ENCODE data around the gene HIVEP3.

HIVEP3 gene

DNA sequence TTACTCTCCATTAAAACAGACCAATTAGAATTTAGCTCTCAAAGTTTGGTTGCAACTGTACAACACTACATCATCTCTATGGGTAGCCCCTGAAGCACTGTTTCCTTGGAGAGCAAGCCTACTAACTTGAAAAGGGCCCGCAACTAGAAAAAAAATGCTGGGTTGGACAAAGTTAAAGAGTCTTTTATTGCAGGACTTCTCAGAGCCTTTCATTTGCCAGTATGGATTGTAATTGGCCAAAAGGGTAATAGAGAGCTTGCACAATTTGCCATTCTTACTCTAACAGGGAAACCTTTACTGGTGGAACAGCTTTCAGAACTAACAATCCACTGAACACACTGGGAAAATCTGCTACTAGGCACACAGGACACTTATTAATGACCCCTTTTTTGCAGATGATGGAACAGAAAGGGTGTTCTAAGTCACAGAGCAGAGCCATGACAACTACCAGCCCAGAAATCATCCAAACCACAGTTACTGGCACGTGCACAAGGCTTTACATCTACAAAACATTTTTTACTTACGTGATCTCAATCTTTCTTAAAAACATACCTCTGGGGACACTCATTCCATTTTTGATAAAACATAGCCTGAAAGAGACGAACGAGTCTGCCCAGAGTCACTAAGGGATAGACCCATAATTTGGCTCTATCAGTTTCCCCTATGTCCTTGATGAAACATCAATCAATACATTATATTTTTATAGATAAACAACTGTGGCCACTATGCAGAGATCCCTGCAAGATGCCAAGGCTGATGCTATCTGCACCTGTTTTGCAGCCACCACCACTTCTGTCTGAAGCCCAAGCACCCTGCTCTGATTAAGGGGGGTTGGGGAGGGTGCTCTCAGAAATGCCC lies 257.9 kb downstream of the HIVEP3 start:
- peak; percentile 19 for DNase-seq

DNA sequence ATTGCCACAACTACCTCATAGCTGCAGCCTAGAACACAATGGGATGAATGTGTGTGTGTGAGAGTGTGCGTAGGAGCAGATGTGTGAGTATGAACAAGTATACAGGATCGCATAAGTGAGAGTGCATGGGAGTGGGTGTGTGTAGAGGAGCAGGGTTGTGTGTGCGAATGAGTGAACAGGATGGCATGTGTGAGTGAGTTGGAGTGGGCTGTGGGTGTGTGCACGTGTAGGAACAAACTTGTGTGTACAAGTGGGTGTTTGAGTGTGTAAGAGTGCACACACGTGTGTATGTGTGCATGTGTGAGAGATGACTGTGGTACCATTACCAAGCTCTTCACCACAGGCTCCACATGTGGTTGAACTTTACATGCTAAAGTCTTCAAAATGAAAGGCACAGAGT lies 258.8 kb downstream of the HIVEP3 start:
- no peak for DNase-seq

DNA sequence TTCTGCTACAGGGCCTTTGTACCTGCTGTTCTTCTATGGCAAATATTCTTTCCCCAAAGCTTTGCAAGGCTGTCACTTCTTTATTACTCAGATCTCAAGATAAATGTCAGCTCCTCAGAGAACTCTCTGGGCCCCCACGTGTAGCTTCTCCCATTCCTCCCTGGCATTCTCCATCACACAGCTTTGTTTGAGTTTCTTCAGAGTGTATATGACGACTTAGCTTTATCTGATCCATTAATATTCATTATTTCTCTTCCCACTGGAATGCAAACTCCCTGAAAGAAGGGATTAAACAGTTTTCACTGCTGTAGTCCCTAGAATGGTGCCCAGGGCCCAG lies 259.6 kb downstream of the HIVEP3 start:
- DNase-seq: no peak

DNA sequence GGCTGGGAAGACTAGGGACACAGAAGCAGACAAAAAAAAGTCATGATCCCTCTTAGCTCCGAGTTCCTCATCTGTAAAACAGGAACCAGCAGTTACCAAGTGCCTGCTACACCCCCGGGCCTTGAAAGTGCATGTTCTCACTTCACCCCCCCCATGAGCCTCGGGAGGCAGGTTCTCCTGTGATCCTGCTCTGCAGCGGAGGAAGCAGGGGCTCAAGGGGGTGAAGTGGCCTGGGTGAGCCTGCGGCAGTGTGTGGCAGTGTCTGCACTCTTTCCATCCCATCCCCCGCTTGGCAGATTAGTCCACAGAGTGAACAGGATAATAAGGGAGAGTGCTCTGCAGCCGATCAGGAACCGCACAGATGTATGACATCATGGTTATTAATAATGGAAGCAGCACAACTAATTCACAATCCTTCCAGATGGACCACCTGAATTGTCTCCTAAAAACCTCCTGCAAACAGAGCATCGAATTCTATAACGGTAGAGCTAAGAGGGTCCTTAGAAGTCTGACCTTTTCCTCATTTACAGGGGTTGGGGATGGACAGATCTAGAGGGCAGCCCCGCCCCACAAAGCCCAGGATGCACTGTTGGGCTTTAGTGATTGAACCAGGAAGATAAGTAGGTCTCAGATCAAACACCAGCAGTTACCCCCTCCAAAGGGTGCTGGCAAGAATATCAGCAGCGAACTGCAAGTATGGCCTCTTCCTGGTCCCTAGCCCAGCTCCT lies 260.1 kb downstream of the HIVEP3 start:
- peak; percentile 86 for DNase-seq

DNA sequence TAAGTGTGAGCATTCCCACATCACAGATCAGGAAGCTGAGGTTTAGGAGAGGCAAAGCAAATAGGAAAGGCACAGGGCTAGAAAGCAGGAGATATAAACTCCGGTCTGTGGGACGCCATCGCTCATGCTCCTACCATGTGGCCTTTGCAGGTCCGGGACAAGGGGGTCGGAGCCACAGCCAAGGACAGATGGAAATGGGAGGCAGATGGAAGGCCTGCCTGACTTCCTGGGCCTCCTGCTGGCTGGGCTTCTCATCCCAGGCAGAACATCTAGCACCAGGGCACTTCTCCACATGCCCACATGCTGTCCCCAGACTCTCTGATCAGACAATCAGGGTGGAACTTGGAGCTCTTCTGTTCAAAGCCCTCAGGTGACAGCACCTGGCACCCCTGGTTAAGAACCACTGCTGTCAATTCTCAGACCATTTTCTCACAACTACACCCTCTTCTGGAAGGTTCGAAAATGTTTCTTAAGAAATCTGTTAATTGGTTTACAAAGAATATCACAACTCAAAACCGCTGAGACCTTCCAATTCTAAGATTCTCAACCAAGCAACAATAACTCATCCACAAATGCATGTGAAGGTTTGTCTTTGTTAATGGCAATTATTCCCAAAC lies 260.9 kb downstream of the HIVEP3 start:
- no peak for DNase-seq

DNA sequence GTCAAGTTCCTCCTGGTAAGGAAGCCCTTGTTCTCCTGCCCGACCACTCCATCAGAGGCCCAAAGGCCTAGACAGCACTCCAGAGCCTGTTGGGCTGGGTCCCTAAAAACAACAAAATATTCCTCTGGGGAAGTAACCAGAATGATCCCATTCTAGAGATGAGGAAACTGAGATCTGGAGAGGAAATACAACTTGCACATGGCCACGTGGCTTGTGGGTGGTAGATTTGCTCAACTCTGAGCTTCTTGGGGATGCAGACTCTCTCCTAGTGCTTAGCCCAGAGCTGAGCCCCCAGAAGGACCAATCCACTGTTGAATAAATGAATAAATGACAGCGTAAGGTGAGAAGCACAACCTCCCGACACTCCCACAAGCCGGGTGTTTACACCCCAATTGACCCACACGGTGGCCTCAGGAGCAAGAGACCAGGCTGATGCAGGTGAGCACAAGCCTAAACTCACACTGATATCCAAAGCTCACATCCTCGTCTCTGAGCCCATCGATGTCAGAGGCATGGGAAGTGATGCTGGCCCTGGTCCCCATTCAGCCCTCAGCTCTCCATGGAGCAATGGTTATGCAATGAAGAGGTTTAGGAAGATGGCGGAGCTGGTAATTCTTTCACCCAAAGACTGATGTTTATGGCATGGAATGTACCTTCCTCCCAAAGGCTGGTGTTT lies 261.8 kb downstream of the HIVEP3 start:
- peak; percentile 18 for DNase-seq

DNA sequence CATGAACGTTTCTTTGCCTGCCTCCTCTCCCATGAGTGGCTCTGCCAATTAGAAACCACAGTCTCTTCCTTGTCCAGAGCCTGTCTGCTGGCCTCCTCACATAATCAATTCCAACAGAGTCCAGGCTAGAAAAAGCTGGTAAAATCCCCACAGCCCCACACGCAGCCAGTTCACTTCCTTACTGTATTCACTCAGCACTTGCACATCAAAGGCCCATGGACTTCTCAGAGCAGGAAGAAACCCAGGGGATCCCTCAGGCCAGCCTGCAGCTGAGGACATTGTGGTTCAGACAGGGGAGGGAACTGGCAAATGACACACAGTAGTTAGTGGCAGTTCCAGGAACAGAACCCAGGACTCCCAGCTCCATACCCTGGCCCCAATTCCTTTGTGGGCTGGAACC lies 262.7 kb downstream of the HIVEP3 start:
- DNase-seq: peak; percentile 74

DNA sequence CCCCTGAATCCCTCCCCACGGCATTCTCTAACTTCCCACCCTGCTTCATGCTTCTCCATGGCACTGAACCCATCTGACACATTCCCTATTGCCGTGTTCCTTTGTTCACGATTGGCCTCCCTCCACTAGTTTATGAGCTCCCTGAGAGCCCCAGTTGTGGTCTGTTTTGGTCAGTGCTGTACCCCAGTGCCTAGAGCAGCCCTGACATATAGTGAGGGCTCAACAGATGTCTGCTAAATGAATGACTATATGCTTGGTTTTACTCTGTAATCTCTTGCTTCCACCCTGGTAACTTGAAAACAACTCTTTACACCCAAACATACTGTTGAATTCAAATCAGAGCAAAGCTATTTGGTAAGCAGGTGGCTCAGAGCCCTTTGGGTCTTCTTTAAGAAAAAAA lies 263.1 kb downstream of the HIVEP3 start:
- no peak for DNase-seq

DNA sequence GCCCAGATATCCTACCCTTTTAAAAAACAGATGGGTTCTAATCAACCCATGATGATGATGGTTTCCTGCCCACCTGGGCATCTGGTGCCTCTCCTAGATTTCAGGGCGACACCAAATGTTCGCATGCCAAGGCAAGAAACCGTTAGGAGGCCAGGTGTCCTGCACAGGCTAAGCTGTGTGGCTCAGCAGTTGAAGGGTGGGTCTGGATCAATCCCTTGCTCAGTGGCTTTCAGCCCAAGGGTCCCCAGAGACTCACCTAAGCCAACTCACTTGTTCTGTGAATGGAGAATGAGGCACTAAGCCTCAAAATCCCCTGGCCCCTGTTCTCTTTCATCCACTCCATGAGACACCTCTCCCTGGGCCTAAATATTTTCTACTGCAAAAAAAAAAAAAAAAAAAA lies 265.1 kb downstream of the HIVEP3 start:
- DNase-seq: no peak

DNA sequence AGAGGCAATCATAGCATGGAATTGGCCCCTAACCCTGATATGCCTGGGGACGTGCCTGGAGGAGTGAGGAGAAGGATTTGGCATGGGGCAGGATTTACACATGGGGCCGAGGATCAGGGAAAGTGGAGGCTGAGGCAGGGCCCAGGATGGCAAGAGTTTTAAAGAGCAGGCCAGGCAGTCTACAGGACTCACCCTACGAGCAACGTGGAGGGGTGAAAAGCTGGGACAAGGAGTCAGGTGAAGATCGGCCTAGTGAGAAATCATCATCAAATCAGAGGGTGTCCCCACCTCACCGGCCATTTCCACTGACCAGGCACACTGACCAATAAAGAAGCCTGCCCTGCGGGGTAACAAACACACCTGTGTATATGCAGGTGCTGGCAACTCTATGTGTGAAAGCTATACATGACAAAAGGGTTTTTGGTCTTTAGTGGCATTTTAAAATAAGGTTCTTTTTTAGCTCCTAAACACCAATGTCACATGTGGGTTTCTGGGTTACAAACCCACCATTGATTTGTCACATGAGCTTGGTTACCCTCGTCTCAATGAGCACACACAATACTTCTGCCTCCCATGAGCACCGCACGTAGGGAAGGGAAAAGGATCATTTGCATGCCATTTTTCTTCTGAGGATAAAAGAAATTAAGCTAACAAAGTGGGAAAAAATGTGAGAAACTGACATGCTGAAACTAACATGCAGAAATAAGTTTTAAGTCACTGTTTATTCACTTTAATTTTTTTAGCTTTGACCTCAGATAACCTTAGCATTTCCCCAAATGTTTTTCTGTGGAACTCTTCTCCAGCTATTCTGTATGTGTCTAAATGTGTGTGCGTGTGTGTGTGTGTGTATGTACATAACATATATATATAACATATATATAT lies 266.1 kb downstream of the HIVEP3 start:
- no peak for DNase-seq

DNA sequence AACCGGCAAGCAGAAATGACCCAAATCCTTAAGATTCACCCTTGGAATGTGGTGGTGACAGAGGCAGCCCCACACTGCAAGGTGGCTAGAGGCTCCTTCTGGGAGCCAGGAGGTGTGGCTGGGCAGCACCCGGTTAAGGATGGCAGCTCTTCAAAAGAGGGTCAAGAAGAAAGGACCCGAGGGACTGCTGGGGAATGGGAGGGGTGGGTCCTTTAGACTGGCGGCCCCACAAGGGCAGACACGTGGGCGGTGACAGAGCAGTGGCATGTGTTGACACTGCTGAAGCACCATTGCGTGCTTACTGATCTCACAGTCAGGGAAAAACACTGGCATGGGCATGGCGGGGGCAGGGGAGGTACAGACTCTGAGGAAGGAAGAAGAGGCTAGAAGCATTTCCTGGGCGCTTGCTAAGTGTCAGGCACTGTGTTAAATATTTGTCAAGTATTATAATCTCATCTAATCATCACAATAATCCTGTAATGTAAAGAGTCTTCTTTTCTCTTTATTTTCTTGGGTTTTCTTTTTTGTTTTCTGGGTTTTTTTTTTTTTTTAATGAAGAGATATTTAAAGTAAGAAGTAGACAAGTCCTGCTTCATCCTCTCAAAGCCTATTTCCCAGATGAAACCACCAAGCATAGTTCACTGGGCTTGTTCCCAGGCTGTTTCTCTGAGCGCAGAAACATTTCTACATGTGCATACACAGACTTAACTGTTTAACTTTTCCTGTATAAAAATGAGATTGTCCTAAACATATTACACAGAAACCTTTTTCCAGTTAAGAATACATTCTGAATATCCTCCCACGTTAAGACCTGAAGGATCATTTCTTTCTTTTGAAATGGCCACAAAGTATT lies 268.5 kb downstream of the HIVEP3 start:
- DNase-seq: peak; percentile 14

DNA sequence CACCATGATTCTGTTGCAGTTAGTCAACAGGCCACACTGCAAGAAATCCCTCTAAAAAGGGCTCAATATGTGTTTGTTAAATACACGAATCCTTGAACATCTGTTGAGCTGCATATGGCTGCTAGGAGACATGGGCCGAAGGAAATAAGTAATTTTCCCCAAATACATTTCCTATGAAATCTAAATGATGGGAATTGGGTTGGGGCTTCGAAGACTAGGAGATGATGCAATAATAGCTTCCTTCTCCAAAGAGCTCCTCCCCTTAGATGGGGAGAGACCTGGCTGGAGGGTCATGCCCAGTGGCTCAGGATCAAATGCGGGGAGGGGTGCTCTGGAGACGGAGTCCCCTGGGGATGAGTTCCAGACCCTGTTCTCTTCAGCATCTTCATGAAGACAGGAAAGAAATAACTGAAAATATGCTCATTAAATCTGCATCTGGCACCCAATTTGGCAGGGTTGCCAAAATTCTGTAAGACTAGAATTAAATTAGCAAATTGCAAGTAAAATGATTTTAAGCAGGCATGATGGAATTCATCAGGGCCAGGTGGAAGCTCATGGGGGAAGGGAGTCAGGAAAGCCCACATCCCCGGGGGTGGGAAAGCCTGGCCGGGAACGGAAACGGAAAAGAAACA lies 269.2 kb downstream of the HIVEP3 start:
- no peak for DNase-seq

DNA sequence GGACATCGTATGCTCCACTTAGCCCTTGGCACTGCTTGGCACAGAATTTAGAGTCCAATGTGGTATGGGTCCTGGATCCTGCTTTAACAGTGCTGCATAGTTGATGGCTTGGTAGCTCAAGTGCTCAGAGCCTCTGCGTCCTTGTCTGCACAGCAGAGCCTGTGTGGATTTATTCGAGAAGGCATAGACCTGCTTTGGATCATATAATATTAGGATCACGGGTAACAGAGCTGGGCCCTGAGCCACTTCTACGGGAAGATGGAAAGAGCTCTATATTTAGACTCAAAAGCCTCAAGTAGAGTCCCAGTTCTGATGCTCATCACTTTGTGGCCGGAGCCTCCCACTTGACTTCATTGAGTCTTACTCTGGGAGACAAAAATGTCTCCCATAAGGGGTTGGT lies 269.9 kb downstream of the HIVEP3 start:
- no peak for DNase-seq

DNA sequence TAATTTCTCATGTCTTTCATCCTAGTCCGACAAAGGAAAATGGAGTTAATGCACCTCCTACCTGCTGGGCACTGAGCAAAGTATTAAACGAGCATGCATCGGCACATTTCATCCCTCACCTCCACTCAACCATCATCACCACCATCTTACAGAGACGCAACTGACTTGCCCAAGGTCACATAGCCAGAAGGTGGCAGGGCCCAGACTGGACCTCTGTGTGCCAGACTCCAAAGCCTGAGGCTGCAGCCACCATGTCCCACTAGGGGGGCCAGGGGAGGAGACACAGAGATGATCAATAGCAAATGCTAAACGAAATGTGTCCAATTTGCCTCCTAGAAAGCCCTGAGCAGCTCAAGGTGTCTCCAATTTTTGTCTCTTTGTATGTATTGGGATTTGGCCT lies 270.5 kb downstream of the HIVEP3 start:
- no peak for DNase-seq

DNA sequence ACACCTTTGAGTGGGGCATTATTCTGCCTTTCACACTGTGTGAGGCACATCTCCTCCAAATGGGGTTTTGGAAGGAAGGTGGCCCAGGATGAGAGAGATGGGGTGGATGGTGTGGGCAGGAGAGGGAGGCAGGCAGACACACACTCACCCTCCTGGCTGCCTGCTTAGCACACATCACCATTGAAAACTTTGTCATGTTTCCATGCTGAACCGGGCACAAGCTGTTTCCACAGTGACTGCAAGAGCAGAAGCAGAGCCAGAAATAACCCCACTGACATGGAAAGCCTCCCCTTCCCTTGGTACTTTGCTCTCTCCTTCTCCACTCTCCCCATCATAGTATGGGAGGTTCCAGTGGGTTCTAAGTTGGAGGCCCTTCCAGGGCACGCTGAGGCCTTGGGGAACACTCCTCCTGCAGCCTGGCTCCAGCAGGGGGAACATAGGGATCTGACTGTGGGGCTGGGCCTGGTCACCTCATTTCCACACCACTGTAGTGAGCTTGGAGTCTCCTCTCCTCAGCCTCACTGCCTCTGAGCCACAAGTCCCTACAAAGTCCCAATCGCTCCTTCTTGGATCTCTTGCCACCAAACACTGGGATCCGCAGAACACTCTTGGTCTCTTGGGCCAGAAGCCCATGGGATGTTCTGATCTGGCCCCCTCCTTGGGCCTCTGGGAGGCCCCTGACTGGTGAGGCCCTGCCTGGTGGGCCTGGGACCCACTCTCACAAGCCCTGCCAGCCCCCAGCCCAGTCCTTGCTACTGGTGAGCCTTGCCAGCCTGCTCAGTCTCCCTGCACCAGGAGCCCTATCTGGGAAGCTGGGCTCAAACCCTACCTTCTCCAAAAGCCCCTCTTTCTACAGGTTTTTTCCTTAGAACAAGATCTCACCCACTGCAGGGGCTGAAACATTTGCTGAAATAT lies 271.2 kb downstream of the HIVEP3 start:
- DNase-seq: no peak

DNA sequence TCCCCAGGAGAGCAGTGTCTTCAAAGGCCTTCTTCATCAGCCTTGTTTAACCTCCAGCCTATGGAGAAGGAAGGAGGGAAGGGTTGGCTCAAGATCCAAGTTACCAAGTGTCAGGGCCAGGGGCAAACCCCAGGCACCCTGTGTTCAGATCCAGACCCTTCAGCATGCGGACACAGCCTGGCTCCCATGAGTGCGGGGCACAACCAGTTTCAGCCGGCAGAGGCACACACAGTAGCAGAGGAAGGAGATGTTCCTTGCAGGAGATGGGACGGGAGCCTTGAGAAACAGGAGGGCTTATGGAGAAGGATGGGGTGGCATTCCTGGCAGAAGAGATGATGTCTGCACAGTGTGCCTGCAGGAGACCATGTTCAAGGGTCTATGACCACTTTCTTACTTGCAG lies 272.5 kb downstream of the HIVEP3 start:
- no peak for DNase-seq

DNA sequence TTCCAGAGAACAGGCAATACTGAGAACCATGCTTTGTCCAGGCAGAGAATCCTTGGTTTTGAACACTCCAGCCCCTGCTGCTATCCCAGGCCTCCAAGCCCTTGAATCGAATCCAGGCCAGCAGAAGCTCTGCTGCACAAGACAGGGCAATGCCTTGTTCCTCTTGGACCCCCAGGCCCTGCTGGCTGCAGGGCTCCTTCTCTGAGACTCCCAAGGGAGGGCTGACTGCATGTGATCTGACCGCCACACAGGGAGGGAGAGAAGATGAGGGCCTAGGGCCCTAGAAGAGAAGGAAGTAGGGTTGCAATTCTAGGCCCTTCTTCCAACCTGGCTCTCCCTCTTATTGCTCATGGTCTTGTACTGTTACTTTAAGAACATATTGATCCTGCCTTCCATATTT lies 273.7 kb downstream of the HIVEP3 start:
- no peak for DNase-seq

DNA sequence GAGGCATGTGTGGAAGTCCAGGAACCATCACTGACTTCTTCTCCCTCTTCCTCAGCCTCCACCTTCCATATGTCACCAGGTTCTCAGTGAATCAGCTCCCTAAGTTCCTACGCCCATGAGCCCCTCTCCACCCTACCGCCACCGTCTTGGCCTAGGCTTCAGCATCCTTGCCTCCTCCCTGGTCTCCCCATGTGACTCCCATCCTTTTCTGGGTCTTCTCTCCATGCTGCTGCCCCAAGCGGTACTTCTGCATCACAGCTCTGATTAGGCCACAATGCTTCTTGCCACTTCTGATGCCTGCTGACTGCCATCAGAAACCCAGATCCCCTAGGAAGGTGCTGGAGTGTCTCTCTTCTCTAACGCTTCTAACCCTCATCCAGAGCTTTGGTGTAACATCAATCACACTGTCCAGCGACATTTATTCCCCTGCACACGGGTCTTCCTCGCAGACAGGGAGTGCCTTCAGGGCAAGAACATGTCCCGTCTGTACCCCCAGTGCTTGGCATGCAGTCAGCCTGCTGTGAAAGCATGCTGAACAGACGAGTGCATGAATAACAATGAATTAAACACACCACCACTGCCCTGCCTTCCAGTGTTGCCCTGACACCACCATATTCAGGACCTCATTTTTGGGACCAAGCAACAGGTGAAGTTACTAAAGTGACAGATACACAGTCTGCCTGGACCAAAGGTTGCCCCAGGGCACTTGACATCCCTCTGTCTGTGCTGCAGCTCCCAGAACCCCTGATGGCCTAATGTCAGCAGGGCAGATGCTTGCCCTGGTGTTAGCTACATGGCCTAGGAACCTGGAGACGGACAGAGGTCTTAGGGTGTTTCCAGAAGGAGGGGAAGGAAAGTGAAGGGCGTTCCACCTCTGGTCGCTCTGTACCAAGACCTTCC lies 275.6 kb downstream of the HIVEP3 start:
- DNase-seq: no peak
